ENCODE measurements around the gene CCSER1.

The CCSER1 gene

GRCh38 chr4:90958256-90958895 lies 831.2 kb downstream of the CCSER1 start:
- no peak for DNase-seq (ENCODE audit: low spot score)

- DNase-seq (ENCODE audit: low spot score), result no peak
Measured at GRCh38 chr4:90960433-90960832, 833.2 kb downstream of the CCSER1 start.

- DNase-seq (ENCODE audit: low spot score), result no peak
Measured at GRCh38 chr4:90960840-90961239, 833.6 kb downstream of the CCSER1 start.

- no peak for DNase-seq (ENCODE audit: low spot score)
Measured at GRCh38 chr4:90970021-90970420, 842.8 kb downstream of the CCSER1 start.

- DNase-seq (ENCODE audit: low spot score), result no peak
Measured at GRCh38 chr4:90977726-90978125, 850.5 kb downstream of the CCSER1 start.

- DNase-seq (ENCODE audit: low spot score), result no peak
Measured at GRCh38 chr4:90979556-90979955, 852.4 kb downstream of the CCSER1 start.

- DNase-seq (ENCODE audit: low spot score), result no peak
Measured at GRCh38 chr4:90982813-90983212, 855.6 kb downstream of the CCSER1 start.

GRCh38 chr4:90990284-90990683 lies 863.1 kb downstream of the CCSER1 start:
- no peak for DNase-seq (ENCODE audit: low spot score)

GRCh38 chr4:90992213-90992612 lies 865.0 kb downstream of the CCSER1 start:
- DNase-seq (ENCODE audit: low spot score), result no peak

- DNase-seq (ENCODE audit: low spot score), result no peak
Measured at GRCh38 chr4:90994851-90995574, 867.8 kb downstream of the CCSER1 start.

GRCh38 chr4:90995996-90996395 lies 868.8 kb downstream of the CCSER1 start:
- no peak for DNase-seq (ENCODE audit: low spot score)

GRCh38 chr4:90996813-90997212 lies 869.6 kb downstream of the CCSER1 start:
- DNase-seq (ENCODE audit: low spot score), result no peak

GRCh38 chr4:91015861-91016260 lies 888.7 kb downstream of the CCSER1 start:
- no peak for DNase-seq (ENCODE audit: low spot score)

GRCh38 chr4:91019513-91019912 lies 892.3 kb downstream of the CCSER1 start:
- no peak for DNase-seq (ENCODE audit: low spot score)

- no peak for DNase-seq (ENCODE audit: low spot score)
Measured at GRCh38 chr4:91025241-91026148, 898.3 kb downstream of the CCSER1 start.

GRCh38 chr4:91028228-91028627 lies 901.0 kb downstream of the CCSER1 start:
- DNase-seq (ENCODE audit: low spot score), result no peak

- DNase-seq (ENCODE audit: low spot score), result no peak
Measured at GRCh38 chr4:91031761-91032160, 904.6 kb downstream of the CCSER1 start.

- no peak for DNase-seq (ENCODE audit: low spot score)
Measured at GRCh38 chr4:91032725-91033445, 905.7 kb downstream of the CCSER1 start.

- DNase-seq (ENCODE audit: low spot score), result no peak
Measured at GRCh38 chr4:91035276-91035675, 908.1 kb downstream of the CCSER1 start.

- no peak for DNase-seq (ENCODE audit: low spot score)
Measured at GRCh38 chr4:91037951-91038350, 910.8 kb downstream of the CCSER1 start.

- no peak for DNase-seq (ENCODE audit: low spot score)
Measured at GRCh38 chr4:91057871-91058270, 930.7 kb downstream of the CCSER1 start.

- no peak for DNase-seq (ENCODE audit: low spot score)
Measured at GRCh38 chr4:91058345-91058744, 931.2 kb downstream of the CCSER1 start.
